Measurements from ENCODE around the gene ZFHX3. TPM values are rescaled to one million over a fixed set of nuclear protein-coding genes. Genes with fewer than 3 reads are reported as not detected.

Gene ZFHX3
- total and polyA plus RNA-seq, 2 donors from 2014 or later: 2.3 to 29.3 TPM

DNA sequence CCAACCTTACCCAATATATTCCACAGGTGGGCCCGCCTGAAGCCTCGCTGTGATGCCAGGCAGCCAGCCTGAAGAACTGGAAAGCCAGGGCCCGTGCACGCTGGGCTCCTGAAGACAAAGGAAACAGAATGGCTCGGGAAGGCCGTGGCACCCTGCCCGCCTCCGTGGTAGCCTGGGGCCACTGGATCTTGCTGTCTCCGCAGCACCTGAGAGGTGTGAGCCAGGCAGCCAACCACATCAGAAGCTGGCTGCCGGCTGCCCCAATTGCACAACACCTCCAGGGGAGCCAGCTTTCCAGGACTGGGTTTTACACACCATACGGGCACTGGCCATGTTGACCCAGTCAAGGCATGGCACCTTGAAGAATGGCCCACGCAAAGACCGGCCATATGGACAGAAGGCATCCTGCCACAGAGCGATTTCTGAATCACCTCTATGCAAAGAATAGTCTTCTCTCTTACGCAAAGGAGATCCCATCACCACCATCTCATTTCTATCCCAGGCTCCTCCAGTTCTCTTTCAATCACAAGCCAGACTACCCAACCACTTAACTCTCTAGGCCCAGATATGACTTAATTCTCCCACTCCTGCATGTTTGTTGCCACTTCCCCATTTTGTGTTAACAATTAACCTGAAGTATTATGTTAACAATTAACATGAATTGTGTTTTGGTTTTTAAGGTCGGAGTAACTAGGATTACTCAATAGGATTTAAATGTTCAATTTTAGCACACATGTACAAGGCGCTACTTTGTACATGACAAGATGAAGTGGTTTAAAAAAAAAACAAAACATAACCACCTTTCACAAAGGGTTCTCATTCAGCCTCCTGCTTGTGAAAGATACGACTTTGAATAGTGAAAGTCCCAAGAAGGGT, 32.1 kb downstream of the ZFHX3 start:
- peak overlapping the region in 1 of 3 donors; percentile 6 for H3K4me3 ChIP-seq (ENCODE audit: low read length in 3 of 3)
- peak overlapping the region; percentile 63 to 84 for H3K27ac ChIP-seq (ENCODE audit: low read depth in 2 of 2, low read length in 2 of 2)
- intact Hi-C loops (cut with DNase I): no loop called here
- H3K4me1 ChIP-seq (ENCODE audit: control insufficient read depth in 2 of 3, insufficient read depth in 2 of 3, low read depth in 1 of 3, low read length in 3 of 3): peaks cover 0 to 36% (median 27%) of the 10 kb centered on the region in 3 donors
- DNase-seq (peak in 4 of 5 donors; percentile 41 to 93 (median 73)), FAIRE-seq (peak; percentile 87)
- no peaks in the 10 kb centered on the region for H3K36me3 ChIP-seq (ENCODE audit: control insufficient read depth in 2 of 3, insufficient read depth in 3 of 3, low read length in 3 of 3)
- TF ChIP-seq, protein P1, sequence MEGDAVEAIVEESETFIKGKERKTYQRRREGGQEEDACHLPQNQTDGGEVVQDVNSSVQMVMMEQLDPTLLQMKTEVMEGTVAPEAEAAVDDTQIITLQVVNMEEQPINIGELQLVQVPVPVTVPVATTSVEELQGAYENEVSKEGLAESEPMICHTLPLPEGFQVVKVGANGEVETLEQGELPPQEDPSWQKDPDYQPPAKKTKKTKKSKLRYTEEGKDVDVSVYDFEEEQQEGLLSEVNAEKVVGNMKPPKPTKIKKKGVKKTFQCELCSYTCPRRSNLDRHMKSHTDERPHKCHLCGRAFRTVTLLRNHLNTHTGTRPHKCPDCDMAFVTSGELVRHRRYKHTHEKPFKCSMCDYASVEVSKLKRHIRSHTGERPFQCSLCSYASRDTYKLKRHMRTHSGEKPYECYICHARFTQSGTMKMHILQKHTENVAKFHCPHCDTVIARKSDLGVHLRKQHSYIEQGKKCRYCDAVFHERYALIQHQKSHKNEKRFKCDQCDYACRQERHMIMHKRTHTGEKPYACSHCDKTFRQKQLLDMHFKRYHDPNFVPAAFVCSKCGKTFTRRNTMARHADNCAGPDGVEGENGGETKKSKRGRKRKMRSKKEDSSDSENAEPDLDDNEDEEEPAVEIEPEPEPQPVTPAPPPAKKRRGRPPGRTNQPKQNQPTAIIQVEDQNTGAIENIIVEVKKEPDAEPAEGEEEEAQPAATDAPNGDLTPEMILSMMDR (IDR thresholded peaks at IDR 0.05; ENCODE audit: borderline replicate concordance, extremely low read depth, insufficient read depth): no peak
- no peaks in the 10 kb centered on the region for H3K27me3 ChIP-seq (ENCODE audit: control insufficient read depth, insufficient read depth, low read length)
- no peak overlapping the region for H3K9ac ChIP-seq (ENCODE audit: low read length in 3 of 3)
- H3K9me3 ChIP-seq (ENCODE audit: control insufficient read depth in 2 of 3, insufficient read depth in 1 of 3, low read length in 3 of 3): no peaks in the 10 kb centered on the region

DNA sequence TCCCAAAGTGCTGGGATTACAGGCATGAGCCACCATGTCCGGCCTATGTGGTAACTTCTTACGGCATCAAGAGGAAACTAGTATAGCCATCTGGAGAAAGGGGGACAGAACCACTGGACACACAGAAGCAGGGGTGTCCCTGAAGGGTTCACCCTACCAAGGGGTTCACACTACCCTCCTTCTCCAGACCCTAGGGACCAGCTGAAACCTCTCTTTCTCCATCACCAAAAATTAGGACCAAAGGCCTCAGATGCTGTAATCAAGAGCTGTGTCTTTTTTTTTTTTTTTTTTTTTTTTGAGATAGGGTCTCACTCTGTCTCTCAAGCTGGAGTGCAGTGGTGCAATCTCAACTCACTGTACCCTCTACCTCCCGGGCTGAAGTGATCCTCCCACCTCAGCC, 33.2 kb downstream of the ZFHX3 start:
- no peaks in the 10 kb centered on the region for H3K36me3 ChIP-seq (ENCODE audit: control insufficient read depth in 2 of 3, insufficient read depth in 3 of 3, low read length in 3 of 3)

DNA sequence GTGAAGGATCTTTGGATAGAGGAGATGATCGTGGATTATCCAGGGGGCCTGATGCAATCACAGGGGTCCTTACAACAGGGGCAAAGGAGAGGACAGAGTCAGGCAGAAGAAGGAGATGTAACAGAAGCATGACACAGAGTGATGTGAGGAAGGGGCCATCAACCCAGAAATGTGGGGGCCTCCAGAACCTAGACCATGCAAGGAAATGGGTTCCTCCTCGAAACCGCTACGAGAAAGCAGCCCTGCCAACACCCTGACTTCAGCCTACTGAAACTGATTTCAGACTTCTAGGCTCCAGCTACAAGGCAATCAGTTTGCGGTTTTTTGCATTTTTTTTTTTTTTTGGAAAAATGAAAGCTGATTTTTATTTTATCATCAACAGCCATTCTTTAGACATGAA, 34.0 kb downstream of the ZFHX3 start:
- H3K36me3 ChIP-seq (ENCODE audit: control insufficient read depth in 2 of 3, insufficient read depth in 3 of 3, low read length in 3 of 3): no peaks in the 10 kb centered on the region
- TF ChIP-seq, protein P1 (IDR thresholded peaks at IDR 0.05; ENCODE audit: borderline replicate concordance, extremely low read depth, insufficient read depth): no peak
- FAIRE-seq: no peak
- H3K9ac ChIP-seq (ENCODE audit: low read length in 3 of 3): no peak overlapping the region
- H3K4me1 ChIP-seq (ENCODE audit: control insufficient read depth in 2 of 3, insufficient read depth in 2 of 3, low read depth in 1 of 3, low read length in 3 of 3): peaks cover 0 to 31% (median 13%) of the 10 kb centered on the region in 3 donors
- intact Hi-C loops (cut with DNase I): no loop called here
- no peaks in the 10 kb centered on the region for H3K27me3 ChIP-seq (ENCODE audit: control insufficient read depth, insufficient read depth, low read length)
- H3K9me3 ChIP-seq (ENCODE audit: control insufficient read depth in 2 of 3, insufficient read depth in 1 of 3, low read length in 3 of 3): no peaks in the 10 kb centered on the region
- no peak for DNase-seq
- no peak overlapping the region for H3K27ac ChIP-seq (ENCODE audit: low read depth in 2 of 2, low read length in 2 of 2)
- no peak overlapping the region for H3K4me3 ChIP-seq (ENCODE audit: low read length in 3 of 3)

More for the DNA sequence above, 33.2 kb downstream of the ZFHX3 start:
- FAIRE-seq (no peak), DNase-seq (peak in 1 of 5 donors; percentile 19)
- Histone ChIP-seq H3K4me1 (ENCODE audit: control insufficient read depth in 2 of 3, insufficient read depth in 2 of 3, low read depth in 1 of 3, low read length in 3 of 3) (peaks cover 0 to 39% (median 19%) of the 10 kb centered on the region in 3 donors), H3K27me3 (ENCODE audit: control insufficient read depth, insufficient read depth, low read length) (no peaks in the 10 kb centered on the region), H3K27ac (ENCODE audit: low read depth in 2 of 2, low read length in 2 of 2) (no peak overlapping the region), H3K9me3 (ENCODE audit: control insufficient read depth in 2 of 3, insufficient read depth in 1 of 3, low read length in 3 of 3) (no peaks in the 10 kb centered on the region), H3K4me3 (ENCODE audit: low read length in 3 of 3) (no peak overlapping the region), H3K9ac (ENCODE audit: low read length in 3 of 3) (no peak overlapping the region)
- TF ChIP-seq, protein P1 (IDR thresholded peaks at IDR 0.05; ENCODE audit: borderline replicate concordance, extremely low read depth, insufficient read depth): no peak
- intact Hi-C loops (cut with DNase I): no loop called here

All from kidney (tissue), 14 donors.